GM19193 (cell line): Measurements from ENCODE around the gene PDE6B.

Experiments used
- POLR2A ChIP-seq: IDR thresholded peaks from 4 replicates; pipeline ENCODE4 v1.6.1; 2011; ENCODE audit not compliant: insufficient read depth, insufficient read length; ENCODE audit errors: extremely low read depth

The PDE6B gene

GRCh38 chr4:624705-625590, at the start of gene PDE6B:
TSS of gene PDE6B (plus strand) at chr4:625573. CDS start at chr4:625627, 54 bp downstream.
- no peak for TF ChIP-seq POLR2A

GRCh38 chr4:576245-576821, 49.0 kb upstream of the PDE6B start, which contains the start of gene TMEM271:
TSS of gene TMEM271 (minus strand) at chr4:576295. CDS start at chr4:576062, 233 bp downstream.
- TF ChIP-seq POLR2A, result no peak

- no peak for TF ChIP-seq POLR2A
Observed at GRCh38 chr4:576991-577498, 48.3 kb upstream of the PDE6B start.

GRCh38 chr4:577499-578450, 47.6 kb upstream of the PDE6B start:
- no peak for TF ChIP-seq POLR2A

GRCh38 chr4:578451-579443, 46.6 kb upstream of the PDE6B start:
- TF ChIP-seq POLR2A, result no peak

GRCh38 chr4:579543-580175, 45.7 kb upstream of the PDE6B start:
- no peak for TF ChIP-seq POLR2A

- no peak for TF ChIP-seq POLR2A
Observed at GRCh38 chr4:581181-581580, 44.2 kb upstream of the PDE6B start.

GRCh38 chr4:581753-582361, 43.5 kb upstream of the PDE6B start:
- no peak for TF ChIP-seq POLR2A

- TF ChIP-seq POLR2A, result no peak
Observed at GRCh38 chr4:583820-584219, 41.6 kb upstream of the PDE6B start.

- TF ChIP-seq POLR2A, result no peak
Observed at GRCh38 chr4:587671-588350, 37.6 kb upstream of the PDE6B start.

GRCh38 chr4:588351-588849, 37.0 kb upstream of the PDE6B start:
- TF ChIP-seq POLR2A, result no peak
